GM18502 (cell line): ENCODE data around the gene TLR6.

Experiments used
- ATAC-seq: cut with Tn5 transposase; IDR thresholded peaks from one replicate; pipeline ENCODE4 v1.9.1; 2021; ENCODE audit warnings: mild to moderate bottlenecking; ENCODE audit not compliant: unreplicated experiment, poor library complexity

Gene TLR6

GRCh38 chr4:38868059-38868960 is 11.7 kb upstream of the TLR6 start:
- peak; percentile 31 for ATAC-seq

- peak; percentile 94 for ATAC-seq
These were observed 11.0 kb upstream of the TLR6 start, which contains the start of gene FAM114A1 for GRCh38 chr4:38867478-38868058. FAM114A1 (plus strand) TSS chr4:38867806; CDS start chr4:38878079, 10,273 bp downstream.

GRCh38 chr4:38866973-38867477 is 10.4 kb upstream of the TLR6 start:
- ATAC-seq, result peak; percentile 43

- ATAC-seq, result no peak
These were observed 8.8 kb upstream of the TLR6 start for GRCh38 chr4:38865445-38865844.

GRCh38 chr4:38861791-38862190 is 5.2 kb upstream of the TLR6 start:
- no peak for ATAC-seq

GRCh38 chr4:38860788-38861424 is 4.3 kb upstream of the TLR6 start:
- ATAC-seq, result no peak

- no peak for ATAC-seq
These were observed 2.9 kb upstream of the TLR6 start for GRCh38 chr4:38859501-38859900.

- ATAC-seq, result no peak
These were observed 1.4 kb upstream of the TLR6 start for GRCh38 chr4:38858097-38858420.

GRCh38 chr4:38857354-38858096 is 908 bp upstream of the TLR6 start:
- peak; percentile 61 for ATAC-seq

- peak; percentile 37 for ATAC-seq
These were observed 571 bp downstream of the TLR6 start for GRCh38 chr4:38856046-38856445.

- ATAC-seq, result no peak
These were observed 1.2 kb downstream of the TLR6 start for GRCh38 chr4:38855466-38855865.

GRCh38 chr4:38846015-38846414 is 10.6 kb downstream of the TLR6 start:
- no peak for ATAC-seq

- ATAC-seq, result no peak
These were observed 13.6 kb downstream of the TLR6 start for GRCh38 chr4:38842994-38843393.

- ATAC-seq, result no peak
These were observed 18.8 kb downstream of the TLR6 start for GRCh38 chr4:38837849-38838248.

GRCh38 chr4:38837334-38837733 is 19.3 kb downstream of the TLR6 start:
- no peak for ATAC-seq

- no peak for ATAC-seq
These were observed 22.0 kb downstream of the TLR6 start for GRCh38 chr4:38834570-38834969.

- ATAC-seq, result no peak
These were observed 23.7 kb downstream of the TLR6 start for GRCh38 chr4:38832624-38833528.

GRCh38 chr4:38832206-38832605 is 24.4 kb downstream of the TLR6 start:
- ATAC-seq, result no peak

GRCh38 chr4:38831653-38832052 is 25.0 kb downstream of the TLR6 start:
- no peak for ATAC-seq
